Pancreas (tissue), 10 donors: ENCODE data around the gene DLG2. TPM values are rescaled to one million over a fixed set of nuclear protein-coding genes. Genes with fewer than 3 reads are reported as not detected.

Experiments
- ATAC-seq, 4 donors: fragments of 200-7000 bp; cut with Tn5 transposase; one replicate each; pipeline versions ENCODE4 v1.8.0 to v1.9.1; 2020; ENCODE audit warnings: mild to moderate bottlenecking in 4 of 4, moderate library complexity in 4 of 4
- DNase-seq, 6 donors: peaks; one replicate each; pipeline ENCODE4 v3.0.0-alpha.2; 2020
- FAIRE-seq: peaks from 2 replicates; lab custom pipeline; 2012; peaks lifted over from hg19 to GRCh38; lab: Jason Lieb, UNC
- H3K27ac ChIP-seq, 4 donors: fragments of 200-600 bp; sonication (generic); 1 replicate in 3 of 4; 2 replicates in 1 of 4; pipeline versions ENCODE4 v1.5.0 to v1.8.0; 2020
- H3K27me3 ChIP-seq, 4 donors: fragments of 200-600 bp; one replicate each; pipeline ENCODE4 v1.8.0; 2021
- H3K36me3 ChIP-seq, 3 donors: fragments of 200-600 bp; sonication (generic) in 1 of 3; one replicate each; pipeline versions ENCODE4 v1.5.0 to v1.8.0; 2020 to 2021
- H3K4me1 ChIP-seq, 3 donors: fragments of 200-600 bp; one replicate each; pipeline ENCODE4 v1.8.0; 2021
- H3K4me3 ChIP-seq, 4 donors: fragments of 200-600 bp; sonication (generic) in 2 of 4; one replicate each; pipeline versions ENCODE4 v1.5.0 to v1.8.0; 2020 to 2021
- H3K9me3 ChIP-seq, 4 donors: fragments of 200-600 bp; one replicate each; pipeline ENCODE4 v1.8.0; 2021
- WGBS, 2 donors: extraction: QIAGEN DNeasy Blood & Tissue Kit; methylation state at CpG; one replicate each; pipeline ENCODE4 v1.1.7; 2013; 5-methylcytosine and 5-hydroxymethylcytosine counted together
- intact Hi-C, 3 donors: fragments of 100-400 bp; cut with DNase I; formaldehyde crosslinking; loops; one replicate each; pipeline versions ENCODE4 v1.11.1 to v1.14.2; 2022
- polyA plus RNA-seq, 2 donors: library from polyadenylated mRNA; stranded (reverse); fragments of 200-250 nt; gene quantifications; one replicate each; pipeline ENCODE4 v1.2.3, GENCODE V29; 2013
- total RNA-seq, 6 donors: library from RNA; stranded (reverse); fragmentation: NEBNext Ultra II Directional in 4 of 6; extraction: Animal tissue kit (Norgen Biotek cat#: 25700) in 4 of 6; gene quantifications; one replicate each; pipeline versions ENCODE4 v1.2.1 to v1.2.4, GENCODE V29; 2021 to 2023
- TF ChIP-seq, protein P1 (sequence below), 4 donors: fragments of 200-600 bp; sonication (generic) in 3 of 4; IDR thresholded peaks; one replicate each; pipeline versions ENCODE4 v1.5.0 to v1.8.0; 2021; ENCODE audit warnings: antibody characterized with exemption in 4 of 4
- donor health status: healthy with polysubstance abuse.
- donor health status: DM: no; HTN: no; CAD: no; lungs with moderate emphysema.
- donor health status: DM: no; HTN: no; CAD: no.
- donor health status: control.
- donor health status: control.
- donor health status: Bipolar disorder and iron deficiency.
- donor health status: DM: yes; HTN: yes; CAD: no.
- donor health status: DM: no; HTN: no; CAD: no.
- donor health status: DM: no; HTN: no; CAD: no.
- donor health status: DM: yes; HTN: yes; CAD: no.

The DLG2 gene
- total and polyA plus RNA-seq, 8 donors, result 1.2 to 5.4 (median 3.6) TPM

DNA sequence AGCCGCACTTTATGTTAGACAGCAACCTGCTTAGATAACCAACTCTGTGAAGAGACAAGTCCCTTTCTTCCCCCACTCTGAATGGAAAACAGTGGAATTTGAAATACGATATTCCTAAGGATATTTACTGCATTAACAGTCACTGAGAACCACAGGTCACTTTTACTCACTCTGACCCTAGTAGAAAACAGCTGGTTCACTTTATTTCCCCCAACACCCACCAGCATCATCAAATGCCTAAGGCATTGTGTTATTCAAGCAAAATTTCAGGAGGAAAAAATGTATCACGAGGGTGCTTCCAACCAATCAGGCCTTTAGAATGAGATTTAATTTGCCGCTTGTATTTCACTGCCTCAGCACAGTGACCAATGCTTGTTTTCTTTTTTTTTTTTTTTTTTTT, 1206.9 kb downstream of the DLG2 start:
- no peaks in the 10 kb centered on the region for H3K4me1 ChIP-seq
- H3K27ac ChIP-seq, result no peak overlapping the region
- FAIRE-seq (no peak), ATAC-seq (no peak), DNase-seq (no peak)
- H3K36me3 ChIP-seq, result no peaks in the 10 kb centered on the region
- 48 to 52% methylated on average over 4 of the region's 4 CpGs for WGBS, 2 donors
- no peak overlapping the region for H3K4me3 ChIP-seq
- H3K9me3 ChIP-seq, result no peaks in the 10 kb centered on the region
- intact Hi-C loops, result no loop called here
- TF ChIP-seq, protein P1, sequence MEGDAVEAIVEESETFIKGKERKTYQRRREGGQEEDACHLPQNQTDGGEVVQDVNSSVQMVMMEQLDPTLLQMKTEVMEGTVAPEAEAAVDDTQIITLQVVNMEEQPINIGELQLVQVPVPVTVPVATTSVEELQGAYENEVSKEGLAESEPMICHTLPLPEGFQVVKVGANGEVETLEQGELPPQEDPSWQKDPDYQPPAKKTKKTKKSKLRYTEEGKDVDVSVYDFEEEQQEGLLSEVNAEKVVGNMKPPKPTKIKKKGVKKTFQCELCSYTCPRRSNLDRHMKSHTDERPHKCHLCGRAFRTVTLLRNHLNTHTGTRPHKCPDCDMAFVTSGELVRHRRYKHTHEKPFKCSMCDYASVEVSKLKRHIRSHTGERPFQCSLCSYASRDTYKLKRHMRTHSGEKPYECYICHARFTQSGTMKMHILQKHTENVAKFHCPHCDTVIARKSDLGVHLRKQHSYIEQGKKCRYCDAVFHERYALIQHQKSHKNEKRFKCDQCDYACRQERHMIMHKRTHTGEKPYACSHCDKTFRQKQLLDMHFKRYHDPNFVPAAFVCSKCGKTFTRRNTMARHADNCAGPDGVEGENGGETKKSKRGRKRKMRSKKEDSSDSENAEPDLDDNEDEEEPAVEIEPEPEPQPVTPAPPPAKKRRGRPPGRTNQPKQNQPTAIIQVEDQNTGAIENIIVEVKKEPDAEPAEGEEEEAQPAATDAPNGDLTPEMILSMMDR (IDR thresholded peaks at IDR 0.05), result no peak
- no peaks in the 10 kb centered on the region for H3K27me3 ChIP-seq

DNA sequence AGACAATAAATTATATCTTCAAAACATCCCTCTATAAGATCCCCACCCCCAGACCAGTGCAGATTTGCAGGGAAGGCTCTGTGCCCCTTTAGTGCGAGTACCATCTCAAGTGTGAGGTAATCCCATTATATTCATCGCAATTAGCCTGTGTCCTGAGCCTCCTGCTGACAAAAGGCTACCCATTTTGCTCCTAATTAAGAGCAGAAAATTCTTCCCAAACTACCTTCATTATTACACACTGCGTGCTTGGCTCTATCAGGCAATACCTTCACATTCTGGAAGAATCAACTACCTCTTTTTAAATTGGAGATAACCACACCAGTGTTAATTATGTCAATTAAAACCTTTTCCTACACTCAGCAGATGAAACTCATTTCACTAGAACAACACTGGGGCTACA, 1207.5 kb downstream of the DLG2 start:
- Histone ChIP-seq H3K4me1 (no peaks in the 10 kb centered on the region), H3K9me3 (no peaks in the 10 kb centered on the region), H3K36me3 (no peaks in the 10 kb centered on the region), H3K4me3 (no peak overlapping the region), H3K27me3 (no peaks in the 10 kb centered on the region), H3K27ac (no peak overlapping the region)
- WGBS, 2 donors, result 46 to 61% methylated on average over 3 of the region's 3 CpGs
- intact Hi-C loops, result no loop called here
- no peak for DNase-seq
- FAIRE-seq, result no peak
- TF ChIP-seq, protein P1 (IDR thresholded peaks at IDR 0.05), result no peak
- ATAC-seq, result no peak

DNA sequence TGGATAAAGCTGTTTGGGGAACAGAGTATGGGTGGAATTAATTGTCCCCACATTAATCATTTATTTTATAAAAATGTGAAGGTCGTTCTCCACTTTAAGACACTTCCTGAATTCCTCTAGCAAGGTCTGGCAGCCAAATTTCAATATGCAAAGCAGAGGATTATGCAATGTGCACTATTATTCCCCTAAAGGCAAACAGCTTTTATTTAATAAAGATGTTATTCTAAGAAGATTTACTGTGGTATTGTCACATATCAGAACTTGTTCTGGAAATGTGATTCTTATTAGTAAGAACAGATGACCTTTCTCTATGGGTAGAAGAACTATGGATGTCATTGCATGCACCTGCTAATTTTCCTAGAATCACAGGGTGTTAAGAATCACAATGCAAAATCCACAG, 1212.2 kb downstream of the DLG2 start:
- no peaks in the 10 kb centered on the region for H3K27me3 ChIP-seq
- no peaks in the 10 kb centered on the region for H3K9me3 ChIP-seq
- WGBS, 2 donors, result 11 to 13% methylated on average over 1 of the region's 1 CpG
- H3K4me3 ChIP-seq, result no peak overlapping the region
- ATAC-seq (no peak), FAIRE-seq (no peak), DNase-seq (no peak)
- H3K4me1 ChIP-seq, result no peaks in the 10 kb centered on the region
- intact Hi-C loops, result no loop called here
- no peak overlapping the region for H3K27ac ChIP-seq
- TF ChIP-seq, protein P1 (IDR thresholded peaks at IDR 0.05), result no peak
- H3K36me3 ChIP-seq, result no peaks in the 10 kb centered on the region

DNA sequence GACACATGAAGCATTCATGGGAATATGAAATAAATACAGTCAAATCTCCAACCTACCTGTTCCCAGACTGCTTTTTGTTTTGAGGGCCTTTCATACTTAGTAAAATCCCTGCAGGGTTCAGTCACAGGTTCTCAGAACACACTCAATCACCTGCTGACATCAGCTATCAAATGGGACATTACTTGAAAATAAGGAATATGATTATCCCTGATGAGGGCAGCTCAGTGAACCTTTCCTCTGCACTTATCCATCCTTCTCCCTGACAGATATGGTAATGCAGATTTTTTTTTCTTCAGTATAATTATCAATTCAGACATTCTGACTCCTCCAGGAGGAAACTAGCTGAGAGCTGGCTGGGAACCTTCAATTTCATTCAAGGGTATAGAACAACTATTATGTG, 1213.6 kb downstream of the DLG2 start:
- no peak for DNase-seq
- no peaks in the 10 kb centered on the region for H3K9me3 ChIP-seq
- no peaks in the 10 kb centered on the region for H3K4me1 ChIP-seq
- H3K27me3 ChIP-seq, result no peaks in the 10 kb centered on the region
- intact Hi-C loops, result no loop called here
- FAIRE-seq, result no peak
- no peak for ATAC-seq
- no peak overlapping the region for H3K4me3 ChIP-seq
- no peaks in the 10 kb centered on the region for H3K36me3 ChIP-seq
- H3K27ac ChIP-seq, result no peak overlapping the region
- TF ChIP-seq, protein P1 (IDR thresholded peaks at IDR 0.05), result no peak

DNA sequence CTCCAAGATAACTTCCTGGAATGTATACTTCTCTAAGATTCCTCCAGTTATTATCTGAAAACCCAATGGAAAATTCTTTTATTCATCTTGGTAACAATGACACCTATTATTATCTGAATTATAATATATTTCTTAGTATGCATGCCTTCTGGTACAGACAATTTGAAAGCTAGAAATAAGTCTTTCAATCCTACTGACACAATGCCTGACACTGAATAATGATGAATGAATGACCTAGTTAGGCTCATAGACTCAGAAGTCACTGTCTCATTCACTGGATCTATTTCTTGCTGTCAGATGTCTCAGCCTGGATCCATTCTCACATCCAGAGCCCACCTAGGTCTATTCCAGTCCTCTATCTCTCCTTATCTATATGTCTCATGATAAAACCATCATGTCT, 1214.3 kb downstream of the DLG2 start:
- intact Hi-C loops, result no loop called here
- no peak for DNase-seq
- FAIRE-seq, result no peak

More for the DNA sequence above, 1214.3 kb downstream of the DLG2 start:
- Histone ChIP-seq H3K27ac (no peak overlapping the region), H3K9me3 (no peaks in the 10 kb centered on the region), H3K4me3 (no peak overlapping the region), H3K36me3 (no peaks in the 10 kb centered on the region), H3K4me1 (no peaks in the 10 kb centered on the region), H3K27me3 (no peaks in the 10 kb centered on the region)
- ATAC-seq, result no peak
- TF ChIP-seq, protein P1 (IDR thresholded peaks at IDR 0.05), result no peak
